ENCODE measurements around the gene ALOX5. TPM values are rescaled to one million over a fixed set of nuclear protein-coding genes. Genes with fewer than 3 reads are reported as not detected.

Gene ALOX5
- total RNA-seq, 1 experiment from 2014 or later: 3.4 TPM

DNA sequence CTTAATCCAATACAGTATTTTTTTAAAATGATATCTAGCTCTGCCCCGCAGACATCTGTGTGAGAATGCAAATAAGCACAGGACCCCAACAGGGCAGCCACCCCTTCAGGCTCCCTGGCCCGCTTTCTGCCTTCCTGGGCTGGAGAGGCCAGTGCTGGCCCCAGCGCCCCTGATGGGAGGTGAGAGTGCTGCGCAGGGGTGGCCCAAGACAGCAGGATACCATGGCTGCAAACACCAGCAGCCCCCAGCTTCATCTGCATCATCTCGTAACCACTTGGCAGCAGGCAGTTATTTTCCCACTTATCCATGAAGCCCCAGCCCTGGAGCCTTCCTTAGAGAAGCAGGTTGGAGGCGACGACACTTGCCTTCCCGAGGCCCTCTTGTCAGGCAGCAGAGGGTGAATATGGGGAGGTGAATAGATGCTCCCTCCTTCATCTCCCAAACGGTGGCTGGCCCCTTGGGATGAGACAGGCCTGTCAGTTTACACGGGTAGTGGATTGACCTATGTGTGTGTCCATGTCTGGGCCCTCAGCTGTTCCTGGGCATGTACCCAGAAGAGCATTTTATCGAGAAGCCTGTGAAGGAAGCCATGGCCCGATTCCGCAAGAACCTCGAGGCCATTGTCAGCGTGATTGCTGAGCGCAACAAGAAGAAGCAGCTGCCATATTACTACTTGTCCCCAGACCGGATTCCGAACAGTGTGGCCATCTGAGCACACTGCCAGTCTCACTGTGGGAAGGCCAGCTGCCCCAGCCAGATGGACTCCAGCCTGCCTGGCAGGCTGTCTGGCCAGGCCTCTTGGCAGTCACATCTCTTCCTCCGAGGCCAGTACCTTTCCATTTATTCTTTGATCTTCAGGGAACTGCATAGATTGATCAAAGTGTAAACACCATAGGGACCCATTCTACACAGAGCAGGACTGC is 71.2 kb downstream of the ALOX5 start (continued):
- no peak for TF ChIP-seq PRRX2 (CRISPR knock-in tag; IDR thresholded peaks at IDR 0.05)
- TF ChIP-seq, protein P1, sequence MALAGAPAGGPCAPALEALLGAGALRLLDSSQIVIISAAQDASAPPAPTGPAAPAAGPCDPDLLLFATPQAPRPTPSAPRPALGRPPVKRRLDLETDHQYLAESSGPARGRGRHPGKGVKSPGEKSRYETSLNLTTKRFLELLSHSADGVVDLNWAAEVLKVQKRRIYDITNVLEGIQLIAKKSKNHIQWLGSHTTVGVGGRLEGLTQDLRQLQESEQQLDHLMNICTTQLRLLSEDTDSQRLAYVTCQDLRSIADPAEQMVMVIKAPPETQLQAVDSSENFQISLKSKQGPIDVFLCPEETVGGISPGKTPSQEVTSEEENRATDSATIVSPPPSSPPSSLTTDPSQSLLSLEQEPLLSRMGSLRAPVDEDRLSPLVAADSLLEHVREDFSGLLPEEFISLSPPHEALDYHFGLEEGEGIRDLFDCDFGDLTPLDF (CRISPR knock-in tag; IDR thresholded peaks at IDR 0.05): no peak
- TF ChIP-seq, protein P2, sequence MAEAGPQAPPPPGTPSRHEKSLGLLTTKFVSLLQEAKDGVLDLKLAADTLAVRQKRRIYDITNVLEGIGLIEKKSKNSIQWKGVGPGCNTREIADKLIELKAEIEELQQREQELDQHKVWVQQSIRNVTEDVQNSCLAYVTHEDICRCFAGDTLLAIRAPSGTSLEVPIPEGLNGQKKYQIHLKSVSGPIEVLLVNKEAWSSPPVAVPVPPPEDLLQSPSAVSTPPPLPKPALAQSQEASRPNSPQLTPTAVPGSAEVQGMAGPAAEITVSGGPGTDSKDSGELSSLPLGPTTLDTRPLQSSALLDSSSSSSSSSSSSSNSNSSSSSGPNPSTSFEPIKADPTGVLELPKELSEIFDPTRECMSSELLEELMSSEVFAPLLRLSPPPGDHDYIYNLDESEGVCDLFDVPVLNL (CRISPR knock-in tag; IDR thresholded peaks at IDR 0.05; ENCODE audit: borderline replicate concordance, low read depth): no peak
- TF ChIP-seq, protein P3, sequence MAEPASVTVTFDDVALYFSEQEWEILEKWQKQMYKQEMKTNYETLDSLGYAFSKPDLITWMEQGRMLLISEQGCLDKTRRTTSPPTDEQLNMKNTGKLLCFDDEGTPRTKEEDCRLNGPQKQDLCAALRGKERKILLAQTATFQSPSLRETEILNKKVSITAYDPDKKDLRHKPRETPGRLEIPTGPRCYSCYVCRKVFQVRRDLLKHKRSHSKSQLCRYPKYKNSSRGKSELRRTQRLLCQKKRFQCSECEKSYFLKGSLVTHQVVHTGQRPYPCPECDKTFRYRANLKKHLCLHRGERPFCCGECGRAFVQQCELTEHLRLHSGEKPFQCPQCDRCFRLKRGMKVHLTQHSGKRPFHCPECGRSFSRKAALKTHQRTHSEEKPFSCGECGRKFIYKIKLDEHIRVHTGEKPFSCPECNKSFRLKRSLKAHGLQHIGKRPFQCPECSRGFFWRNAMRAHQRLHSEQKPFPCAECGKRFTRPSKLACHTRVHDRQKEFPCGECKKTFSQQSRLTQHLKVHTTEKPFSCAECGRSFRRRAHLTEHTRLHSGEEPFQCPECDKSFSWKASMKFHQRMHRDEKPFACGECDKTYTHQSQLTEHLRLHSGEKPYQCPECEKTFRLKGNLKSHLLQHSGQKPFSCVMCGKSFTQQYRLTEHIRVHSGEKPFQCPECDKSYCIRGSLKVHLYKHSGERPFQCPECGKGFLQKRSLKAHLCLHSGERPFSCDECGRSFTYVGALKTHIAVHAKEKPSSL (CRISPR knock-in tag; conservative IDR thresholded peaks at IDR 0.05): no peak

DNA sequence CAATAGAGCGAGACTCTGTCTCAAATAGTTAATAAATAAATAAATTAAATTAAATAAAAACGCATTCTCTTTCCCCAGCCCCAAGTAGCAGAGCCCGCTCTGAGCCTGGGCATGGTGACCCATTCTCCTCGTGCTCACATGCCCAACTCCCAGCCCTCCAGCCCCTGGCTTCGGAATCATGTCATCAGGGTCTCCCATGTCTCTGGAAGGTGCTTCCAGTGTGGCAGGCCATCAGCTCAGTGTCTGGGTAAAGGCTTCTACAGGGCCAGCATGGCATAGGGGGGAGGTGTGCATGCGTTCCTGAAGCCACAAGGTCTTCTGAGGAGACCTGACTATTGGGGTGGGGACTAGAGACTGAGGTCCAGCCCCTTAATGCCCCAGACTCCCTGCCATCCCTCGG is 72.8 kb downstream of the ALOX5 start:
- peaks cover 3% of the 10 kb centered on the region; the same call in 1 of the 2 replicates for H3K4me1 Mint-ChIP-seq
- no peak for DNase-seq (ENCODE audit: low spot score)
- no peak overlapping the region for H3K4me3 Mint-ChIP-seq
- TF ChIP-seq, protein P4, sequence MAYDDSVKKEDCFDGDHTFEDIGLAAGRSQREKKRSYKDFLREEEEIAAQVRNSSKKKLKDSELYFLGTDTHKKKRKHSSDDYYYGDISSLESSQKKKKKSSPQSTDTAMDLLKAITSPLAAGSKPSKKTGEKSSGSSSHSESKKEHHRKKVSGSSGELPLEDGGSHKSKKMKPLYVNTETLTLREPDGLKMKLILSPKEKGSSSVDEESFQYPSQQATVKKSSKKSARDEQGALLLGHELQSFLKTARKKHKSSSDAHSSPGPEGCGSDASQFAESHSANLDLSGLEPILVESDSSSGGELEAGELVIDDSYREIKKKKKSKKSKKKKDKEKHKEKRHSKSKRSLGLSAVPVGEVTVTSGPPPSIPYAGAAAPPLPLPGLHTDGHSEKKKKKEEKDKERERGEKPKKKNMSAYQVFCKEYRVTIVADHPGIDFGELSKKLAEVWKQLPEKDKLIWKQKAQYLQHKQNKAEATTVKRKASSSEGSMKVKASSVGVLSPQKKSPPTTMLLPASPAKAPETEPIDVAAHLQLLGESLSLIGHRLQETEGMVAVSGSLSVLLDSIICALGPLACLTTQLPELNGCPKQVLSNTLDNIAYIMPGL (CRISPR knock-in tag; IDR thresholded peaks at IDR 0.05): no peak
- TF ChIP-seq, protein P5, sequence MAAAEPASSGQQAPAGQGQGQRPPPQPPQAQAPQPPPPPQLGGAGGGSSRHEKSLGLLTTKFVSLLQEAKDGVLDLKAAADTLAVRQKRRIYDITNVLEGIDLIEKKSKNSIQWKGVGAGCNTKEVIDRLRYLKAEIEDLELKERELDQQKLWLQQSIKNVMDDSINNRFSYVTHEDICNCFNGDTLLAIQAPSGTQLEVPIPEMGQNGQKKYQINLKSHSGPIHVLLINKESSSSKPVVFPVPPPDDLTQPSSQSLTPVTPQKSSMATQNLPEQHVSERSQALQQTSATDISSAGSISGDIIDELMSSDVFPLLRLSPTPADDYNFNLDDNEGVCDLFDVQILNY (CRISPR knock-in tag; IDR thresholded peaks at IDR 0.05): no peak
- TF ChIP-seq JAZF1 (CRISPR knock-in tag; IDR thresholded peaks at IDR 0.05) (no peak), ZNF671 (CRISPR knock-in tag; IDR thresholded peaks at IDR 0.05) (no peak)
- TF ChIP-seq, protein P6, sequence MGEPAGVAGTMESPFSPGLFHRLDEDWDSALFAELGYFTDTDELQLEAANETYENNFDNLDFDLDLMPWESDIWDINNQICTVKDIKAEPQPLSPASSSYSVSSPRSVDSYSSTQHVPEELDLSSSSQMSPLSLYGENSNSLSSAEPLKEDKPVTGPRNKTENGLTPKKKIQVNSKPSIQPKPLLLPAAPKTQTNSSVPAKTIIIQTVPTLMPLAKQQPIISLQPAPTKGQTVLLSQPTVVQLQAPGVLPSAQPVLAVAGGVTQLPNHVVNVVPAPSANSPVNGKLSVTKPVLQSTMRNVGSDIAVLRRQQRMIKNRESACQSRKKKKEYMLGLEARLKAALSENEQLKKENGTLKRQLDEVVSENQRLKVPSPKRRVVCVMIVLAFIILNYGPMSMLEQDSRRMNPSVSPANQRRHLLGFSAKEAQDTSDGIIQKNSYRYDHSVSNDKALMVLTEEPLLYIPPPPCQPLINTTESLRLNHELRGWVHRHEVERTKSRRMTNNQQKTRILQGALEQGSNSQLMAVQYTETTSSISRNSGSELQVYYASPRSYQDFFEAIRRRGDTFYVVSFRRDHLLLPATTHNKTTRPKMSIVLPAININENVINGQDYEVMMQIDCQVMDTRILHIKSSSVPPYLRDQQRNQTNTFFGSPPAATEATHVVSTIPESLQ (CRISPR knock-in tag; IDR thresholded peaks at IDR 0.05): no peak
- TF ChIP-seq, protein P7, sequence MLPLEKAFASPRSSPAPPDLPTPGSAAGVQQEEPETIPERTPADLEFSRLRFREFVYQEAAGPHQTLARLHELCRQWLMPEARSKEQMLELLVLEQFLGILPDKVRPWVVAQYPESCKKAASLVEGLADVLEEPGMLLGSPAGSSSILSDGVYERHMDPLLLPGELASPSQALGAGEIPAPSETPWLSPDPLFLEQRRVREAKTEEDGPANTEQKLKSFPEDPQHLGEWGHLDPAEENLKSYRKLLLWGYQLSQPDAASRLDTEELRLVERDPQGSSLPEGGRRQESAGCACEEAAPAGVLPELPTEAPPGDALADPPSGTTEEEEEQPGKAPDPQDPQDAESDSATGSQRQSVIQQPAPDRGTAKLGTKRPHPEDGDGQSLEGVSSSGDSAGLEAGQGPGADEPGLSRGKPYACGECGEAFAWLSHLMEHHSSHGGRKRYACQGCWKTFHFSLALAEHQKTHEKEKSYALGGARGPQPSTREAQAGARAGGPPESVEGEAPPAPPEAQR (CRISPR knock-in tag; IDR thresholded peaks at IDR 0.05): no peak
- no peaks in the 10 kb centered on the region for H3K27me3 Mint-ChIP-seq (ENCODE audit: low read depth)
- no peak overlapping the region for H3K27ac Mint-ChIP-seq
- ATAC-seq: no peak
- CTCF ChIA-PET: interaction anchor here (0.7 kb wide), 1 partner anchor 212 kb away, joined by 3 read pairs; no protein-coding TSS in a partner anchor
- no peaks in the 10 kb centered on the region for H3K36me3 Mint-ChIP-seq
- POLR2A ChIA-PET: no interaction called here
- no peaks in the 10 kb centered on the region for H3K9me3 Mint-ChIP-seq

Data from WTC11 (cell line).